A673 (cell line): Measurements from ENCODE around the gene ARHGAP24. TPM values are rescaled to one million over a fixed set of nuclear protein-coding genes. Genes with fewer than 3 reads are reported as not detected.

Source experiments
- BruUV-seq: library from RNA; stranded (reverse); fragments of 400-500 nt; replicated peaks from 2 replicates; lab custom pipeline; 2021; lab: Mats Ljungman, UMichigan
- CTCF ChIA-PET: fragments of 300-600 bp; sonication (Branson Sonifier 250); formaldehyde crosslinking; loops from one replicate; lab custom pipeline; 2022; ENCODE audit warnings: antibody characterized with exemption; lab: Charles Lee
- POLR2A ChIA-PET: fragments of 300-600 bp; sonication (Branson Sonifier 250); formaldehyde crosslinking; loops from one replicate; lab custom pipeline; 2022; ENCODE audit warnings: antibody characterized with exemption; ENCODE audit not compliant: low non-redundant PET; lab: Charles Lee
- DNase-seq: peaks from one replicate; pipeline ENCODE4 v3.0.0-alpha.2; 2015; ENCODE audit warnings: low spot score
- H3K27ac ChIP-seq: fragments of 200-600 bp; sonication (generic); 2 replicates; pipeline ENCODE4 v1.5.1; 2016; ENCODE audit warnings: mixed run types, low read depth, mild to moderate bottlenecking, mixed read lengths, antibody characterized with exemption, low read length; ENCODE audit not compliant: poor library complexity, severe bottlenecking
- H3K27me3 ChIP-seq: fragments of 200-600 bp; sonication (generic); replicated peaks from 2 replicates; pipeline ENCODE4 v1.6.1; 2017; ENCODE audit warnings: mixed run types, low read depth, mild to moderate bottlenecking, mixed read lengths, antibody characterized with exemption, low read length; ENCODE audit not compliant: insufficient read depth, poor library complexity
- H3K36me3 ChIP-seq: fragments of 200-600 bp; sonication (generic); 2 replicates; pipeline ENCODE4 v1.6.1; 2016; ENCODE audit warnings: mixed run types, mild to moderate bottlenecking, mixed read lengths, antibody characterized with exemption, low read length; ENCODE audit not compliant: insufficient read depth, poor library complexity, severe bottlenecking
- H3K4me1 ChIP-seq: fragments of 200-600 bp; sonication (generic); 2 replicates; pipeline ENCODE4 v1.6.1; 2017; ENCODE audit warnings: mixed run types, mild to moderate bottlenecking, mixed read lengths, antibody characterized with exemption, low read length; ENCODE audit not compliant: insufficient read depth, poor library complexity, severe bottlenecking
- H3K4me3 ChIP-seq: fragments of 200-600 bp; sonication (generic); 2 replicates; pipeline ENCODE4 v1.5.1; 2016; ENCODE audit warnings: low read depth, mixed run types, mild to moderate bottlenecking, mixed read lengths, low read length; ENCODE audit not compliant: poor library complexity, severe bottlenecking
- H3K9me3 ChIP-seq: fragments of 200-600 bp; sonication (generic); 2 replicates; pipeline ENCODE4 v1.6.1; 2016; ENCODE audit warnings: mixed run types, low read depth, mild to moderate bottlenecking, mixed read lengths, antibody characterized with exemption, low read length; ENCODE audit not compliant: poor library complexity, severe bottlenecking
- EZH2 ChIP-seq: fragments of 200-600 bp; sonication (generic); IDR thresholded peaks from 2 replicates; pipeline ENCODE4 v1.6.1; 2017; ENCODE audit warnings: borderline replicate concordance, low read depth, mild to moderate bottlenecking, mixed read lengths, antibody characterized with exemption, low read length; ENCODE audit not compliant: poor library complexity, severe bottlenecking
- intact Hi-C: fragments of 100-400 bp; cut with micrococcal nuclease; formaldehyde crosslinking; loops from one replicate; pipeline ENCODE4 v1.10.0; 2022; ENCODE audit not compliant: unreplicated experiment
- total RNA-seq: library from RNA; stranded (reverse); gene quantifications from 2 replicates; pipeline ENCODE4 v1.2.3, GENCODE V29; 2021
- TF ChIP-seq, protein P1 (sequence below): fragments of 300-800, 200-600 bp; sonication (generic); conservative IDR thresholded peaks from 2 replicates; pipeline ENCODE4 v1.5.1; 2017; ENCODE audit warnings: low read depth, mild to moderate bottlenecking, antibody characterized with exemption, low read length, moderate library complexity, mixed read lengths

Gene ARHGAP24
- total RNA-seq, 1 experiment from 2014 or later: 5.8 TPM

GRCh38 chr4:85778632-85779131, 303.7 kb downstream of the ARHGAP24 start:
- no peak for DNase-seq
- ChIA-PET CTCF (no interaction called here), POLR2A (interaction anchor here (0.7 kb wide), 1 partner anchor 820 kb away, joined by 3 read pairs; no protein-coding TSS in a partner anchor)
- no peak overlapping the region for H3K27ac ChIP-seq
- no TSS peak for BruUV-seq
- TF ChIP-seq, protein P1, sequence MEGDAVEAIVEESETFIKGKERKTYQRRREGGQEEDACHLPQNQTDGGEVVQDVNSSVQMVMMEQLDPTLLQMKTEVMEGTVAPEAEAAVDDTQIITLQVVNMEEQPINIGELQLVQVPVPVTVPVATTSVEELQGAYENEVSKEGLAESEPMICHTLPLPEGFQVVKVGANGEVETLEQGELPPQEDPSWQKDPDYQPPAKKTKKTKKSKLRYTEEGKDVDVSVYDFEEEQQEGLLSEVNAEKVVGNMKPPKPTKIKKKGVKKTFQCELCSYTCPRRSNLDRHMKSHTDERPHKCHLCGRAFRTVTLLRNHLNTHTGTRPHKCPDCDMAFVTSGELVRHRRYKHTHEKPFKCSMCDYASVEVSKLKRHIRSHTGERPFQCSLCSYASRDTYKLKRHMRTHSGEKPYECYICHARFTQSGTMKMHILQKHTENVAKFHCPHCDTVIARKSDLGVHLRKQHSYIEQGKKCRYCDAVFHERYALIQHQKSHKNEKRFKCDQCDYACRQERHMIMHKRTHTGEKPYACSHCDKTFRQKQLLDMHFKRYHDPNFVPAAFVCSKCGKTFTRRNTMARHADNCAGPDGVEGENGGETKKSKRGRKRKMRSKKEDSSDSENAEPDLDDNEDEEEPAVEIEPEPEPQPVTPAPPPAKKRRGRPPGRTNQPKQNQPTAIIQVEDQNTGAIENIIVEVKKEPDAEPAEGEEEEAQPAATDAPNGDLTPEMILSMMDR: no peak
- no peak for TF ChIP-seq EZH2
- no peaks in the 10 kb centered on the region for H3K27me3 ChIP-seq
- H3K36me3 ChIP-seq: no peaks in the 10 kb centered on the region
- H3K4me1 ChIP-seq: no peaks in the 10 kb centered on the region
- intact Hi-C loops: no loop called here
- H3K4me3 ChIP-seq: no peak overlapping the region
- H3K9me3 ChIP-seq: no peaks in the 10 kb centered on the region

GRCh38 chr4:85779165-85779564, 304.2 kb downstream of the ARHGAP24 start:
- H3K4me3 ChIP-seq: no peak overlapping the region
- H3K27ac ChIP-seq: no peak overlapping the region
- H3K4me1 ChIP-seq: no peaks in the 10 kb centered on the region
- H3K36me3 ChIP-seq: no peaks in the 10 kb centered on the region
- no peak for DNase-seq
- BruUV-seq: no TSS peak
- POLR2A ChIA-PET: interaction anchor here (0.7 kb wide), 1 partner anchor 819 kb away, joined by 3 read pairs; no protein-coding TSS in a partner anchor
- CTCF ChIA-PET: no interaction called here
- H3K27me3 ChIP-seq: no peaks in the 10 kb centered on the region
- intact Hi-C loops: no loop called here
- TF ChIP-seq, protein P1: no peak
- no peak for TF ChIP-seq EZH2
- H3K9me3 ChIP-seq: no peaks in the 10 kb centered on the region

- BruUV-seq: no TSS peak
- intact Hi-C loops: no loop called here
- H3K27me3 ChIP-seq: no peaks in the 10 kb centered on the region
- H3K36me3 ChIP-seq: no peaks in the 10 kb centered on the region
- H3K27ac ChIP-seq: no peak overlapping the region
- no peak overlapping the region for H3K4me3 ChIP-seq
- POLR2A ChIA-PET: no interaction called here
- DNase-seq: no peak
- no peaks in the 10 kb centered on the region for H3K9me3 ChIP-seq
- H3K4me1 ChIP-seq: no peaks in the 10 kb centered on the region
- TF ChIP-seq, protein P1: no peak
- no peak for TF ChIP-seq EZH2
- CTCF ChIA-PET: no interaction called here
Measured at GRCh38 chr4:85780664-85781063, 305.7 kb downstream of the ARHGAP24 start.
